Activated CD4-positive, CD25-positive, alpha-beta regulatory T cell (primary cell): ENCODE data around the gene NRSN2.

Experiments
- DNase-seq, 4 experiments: peaks; one replicate each; lab custom pipeline; 2025; lab: John Stamatoyannopoulos, UW

NRSN2 gene

DNA sequence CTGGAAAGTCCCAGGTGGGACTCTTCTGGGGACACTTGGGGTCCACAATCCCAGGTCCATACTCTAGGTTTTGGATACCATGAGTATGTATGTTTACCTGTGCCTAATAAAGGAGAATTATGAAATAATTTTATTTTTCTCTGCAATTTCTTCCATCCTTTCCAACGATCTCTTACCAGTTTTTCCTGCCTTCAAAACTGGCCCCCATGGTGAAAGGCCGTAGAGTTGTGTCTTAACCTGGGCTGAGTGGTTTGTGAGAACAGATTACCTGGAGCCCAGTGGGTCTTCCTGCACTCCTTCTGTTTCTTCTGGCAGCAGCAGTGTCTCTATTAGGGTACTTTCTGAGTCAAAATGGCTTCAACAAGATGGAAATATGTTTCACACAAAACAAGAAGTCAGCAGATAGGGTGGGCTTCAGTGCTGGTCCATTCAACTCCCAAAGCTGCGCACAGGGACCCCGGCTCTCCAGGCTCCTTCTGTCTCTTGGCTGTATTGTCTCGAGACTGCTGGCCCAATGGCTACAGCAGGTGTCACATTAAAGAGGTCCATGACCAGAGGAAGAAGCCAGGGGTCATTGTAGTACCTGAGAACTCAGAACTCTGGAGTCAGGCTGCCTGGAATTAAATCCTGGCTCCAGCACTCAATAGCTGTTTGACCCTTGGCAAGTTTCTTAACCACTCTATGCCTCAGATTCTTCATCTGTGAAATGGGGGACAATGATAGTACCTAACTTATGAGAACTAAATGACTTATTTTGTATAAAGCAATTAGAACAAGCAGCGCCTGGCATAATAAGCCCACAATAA, 50.7 kb downstream of the NRSN2 start:
- no peak for DNase-seq

DNA sequence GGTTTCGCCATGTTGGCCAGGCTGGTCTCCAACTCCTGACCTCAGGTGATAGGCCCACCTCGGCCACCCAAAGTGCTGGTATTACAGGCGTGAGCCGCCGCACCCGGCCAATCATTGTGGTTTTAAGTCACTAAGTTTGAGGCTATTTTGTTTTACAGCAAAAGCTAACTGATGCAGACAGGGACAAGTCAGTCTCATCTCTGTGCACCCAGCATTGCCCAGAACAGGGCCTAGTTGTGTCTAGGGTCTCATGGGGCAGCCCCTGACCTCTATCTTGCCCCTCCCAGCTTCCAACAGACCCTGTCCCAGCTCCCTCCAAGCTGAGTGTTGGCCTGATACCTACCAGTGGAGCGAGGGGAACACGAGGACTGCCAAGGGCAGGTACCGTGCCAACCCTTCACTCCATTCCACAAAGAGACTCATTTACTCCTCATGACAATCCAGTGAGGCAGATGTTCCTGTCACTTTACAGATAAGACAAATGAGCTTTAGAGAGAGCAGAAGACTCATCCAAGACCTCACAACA, 52.3 kb downstream of the NRSN2 start:
- no peak for DNase-seq

DNA sequence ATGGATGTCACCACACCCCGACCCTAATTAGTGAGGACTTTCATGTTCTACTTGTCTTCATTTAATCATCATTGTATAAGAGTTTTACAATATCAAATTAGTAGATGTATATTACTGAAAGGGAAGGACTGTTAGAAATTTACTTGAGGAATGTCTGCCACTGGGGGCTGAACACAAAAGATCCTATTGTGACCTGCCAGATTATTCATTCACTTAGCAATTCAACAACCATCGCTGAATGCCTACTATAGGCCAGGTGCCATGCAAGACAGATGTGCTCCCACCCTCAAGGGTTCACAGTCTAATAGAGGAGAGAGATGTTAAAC, 53.2 kb downstream of the NRSN2 start:
- no peak for DNase-seq

DNA sequence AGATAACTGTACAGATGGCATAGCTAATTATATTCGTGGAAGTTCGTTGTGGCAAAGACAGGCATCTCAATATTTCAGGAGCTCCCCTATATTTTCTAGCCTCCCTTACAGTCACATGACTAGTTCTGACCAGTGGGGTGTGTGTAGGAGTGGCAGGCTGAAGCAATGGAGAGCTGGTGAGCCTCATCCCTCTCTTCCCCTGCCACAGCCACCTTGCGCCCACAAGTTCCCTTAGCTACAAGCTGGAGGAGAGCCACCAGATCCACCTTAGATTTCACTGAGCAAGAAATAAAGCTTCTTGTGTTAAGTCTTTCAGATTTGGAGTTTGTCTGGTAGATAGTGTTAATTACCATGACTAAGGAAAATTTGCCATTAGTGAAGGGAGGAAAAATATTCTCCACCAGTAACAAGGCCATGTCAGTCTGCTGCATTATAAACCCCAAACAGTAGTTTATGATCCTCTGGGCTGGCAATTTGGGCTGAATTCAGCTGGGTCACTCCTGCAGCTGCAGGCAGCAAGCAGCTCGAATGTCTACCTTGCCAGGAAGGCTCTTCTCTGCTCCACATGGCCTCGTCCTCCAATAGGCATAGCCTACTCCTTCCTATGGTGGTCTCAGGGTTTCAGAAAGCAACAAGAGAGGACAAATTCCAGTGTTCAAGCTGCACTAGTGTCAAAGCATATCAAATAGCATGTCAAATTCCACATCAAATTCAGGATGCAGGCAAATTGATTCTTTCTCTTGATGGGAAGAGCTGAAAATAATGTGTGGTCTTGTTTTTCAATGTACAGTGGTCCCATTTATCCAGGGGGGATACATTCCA, 53.8 kb downstream of the NRSN2 start:
- no peak for DNase-seq

DNA sequence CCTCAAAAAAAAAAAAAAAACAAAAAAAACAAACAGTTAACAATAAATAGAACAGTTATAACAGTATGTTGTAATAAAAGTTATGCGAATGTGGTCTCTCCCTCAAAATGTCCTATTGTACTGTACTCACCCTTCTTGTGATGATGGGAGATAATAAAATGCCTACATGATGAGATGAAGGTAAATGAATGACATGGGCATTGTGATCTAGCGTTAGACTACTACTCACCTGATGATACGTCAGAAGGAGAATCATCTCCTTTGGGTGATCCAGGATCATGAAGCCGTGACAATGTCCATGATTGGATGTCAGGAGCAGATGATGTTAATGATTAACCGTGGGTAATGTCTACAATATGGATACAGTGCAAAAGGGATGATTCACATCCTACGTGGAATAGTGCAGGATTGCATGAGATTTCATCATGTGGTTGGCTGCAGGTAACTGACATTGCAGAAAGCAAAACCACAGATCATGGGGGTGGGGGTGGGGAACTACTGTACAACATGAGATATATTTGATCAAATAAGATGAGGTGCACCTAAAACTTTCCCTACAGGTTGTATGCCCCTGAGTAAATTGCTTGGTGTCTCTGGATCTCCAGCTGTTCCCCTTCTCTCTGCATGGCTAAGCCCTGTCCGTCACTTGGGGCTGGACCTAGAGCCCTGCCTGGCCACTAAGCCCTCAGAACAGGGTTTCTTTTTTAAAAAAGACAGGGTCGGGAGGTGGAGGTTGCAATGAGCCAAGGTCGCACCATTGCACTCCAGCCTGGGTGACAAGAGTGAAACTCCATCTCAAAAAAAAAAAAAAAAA, 55.0 kb downstream of the NRSN2 start:
- no peak for DNase-seq

DNA sequence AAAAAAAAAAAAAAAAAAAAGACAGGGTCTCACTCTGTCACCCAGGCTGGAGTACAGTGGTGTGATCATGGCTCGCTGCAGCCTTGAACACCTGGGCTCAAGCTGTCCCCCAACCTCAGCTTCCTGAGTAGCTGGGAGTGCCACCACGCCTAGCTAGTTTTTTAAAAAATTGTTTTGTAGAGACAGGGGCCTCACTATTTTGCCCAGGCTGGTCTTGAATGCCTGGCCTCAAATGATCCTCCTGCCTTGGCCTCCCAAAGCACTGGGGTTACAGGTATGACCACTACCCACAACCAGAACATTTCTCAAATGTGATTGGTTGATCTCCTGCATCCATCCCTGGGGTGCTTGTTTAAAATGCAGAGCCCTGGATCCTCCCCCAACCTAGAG, 55.6 kb downstream of the NRSN2 start:
- no peak for DNase-seq

DNA sequence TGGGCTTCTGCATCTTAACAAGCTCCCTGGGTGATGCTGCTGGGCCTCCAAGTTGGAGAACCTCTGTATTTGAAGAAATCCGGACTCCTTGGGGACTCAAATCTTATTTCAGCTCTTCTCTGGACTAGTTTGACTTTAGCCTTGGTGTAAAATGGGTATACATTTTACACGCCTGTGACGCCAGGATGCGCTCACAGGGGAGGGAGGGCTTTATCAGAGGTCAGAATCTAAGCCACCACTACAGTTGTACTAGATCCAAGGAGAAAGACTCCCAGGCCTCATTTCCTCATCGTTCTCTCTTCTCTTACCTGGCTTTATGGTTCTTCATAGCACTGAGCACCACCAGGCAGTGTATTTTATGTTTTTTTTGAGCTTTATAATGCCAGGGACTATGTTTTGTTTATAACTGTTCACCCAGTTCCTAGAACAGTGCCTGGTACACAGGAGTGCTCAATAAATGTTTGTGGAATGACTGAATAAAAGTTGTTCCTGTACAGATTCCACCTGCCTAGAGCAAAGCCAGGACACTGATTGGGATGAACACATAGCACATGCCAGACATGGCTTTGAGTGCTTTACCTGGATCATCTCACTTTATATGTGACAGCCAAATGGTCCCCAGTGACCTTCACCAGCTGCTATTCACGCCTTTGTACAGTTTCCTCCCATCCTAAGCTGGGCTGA, 56.1 kb downstream of the NRSN2 start:
- DNase-seq, result no peak

DNA sequence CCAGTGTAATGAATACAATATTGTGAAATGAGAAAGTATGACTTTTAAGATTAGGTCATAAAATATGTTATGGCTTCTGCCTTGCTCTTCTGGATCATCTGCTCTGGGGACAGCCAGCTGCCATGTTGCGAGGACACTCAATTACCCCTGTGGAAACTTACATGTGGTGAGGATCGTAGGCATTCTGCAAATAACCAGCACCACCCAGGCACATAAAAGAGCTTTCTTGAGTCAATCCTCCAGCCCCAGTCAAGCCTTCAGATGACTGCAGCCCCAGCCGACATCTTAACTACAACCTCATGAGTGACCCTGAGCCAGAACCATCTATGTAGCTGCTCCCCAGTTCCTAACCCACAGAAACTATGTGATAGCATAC, 56.7 kb downstream of the NRSN2 start:
- DNase-seq, result no peak

DNA sequence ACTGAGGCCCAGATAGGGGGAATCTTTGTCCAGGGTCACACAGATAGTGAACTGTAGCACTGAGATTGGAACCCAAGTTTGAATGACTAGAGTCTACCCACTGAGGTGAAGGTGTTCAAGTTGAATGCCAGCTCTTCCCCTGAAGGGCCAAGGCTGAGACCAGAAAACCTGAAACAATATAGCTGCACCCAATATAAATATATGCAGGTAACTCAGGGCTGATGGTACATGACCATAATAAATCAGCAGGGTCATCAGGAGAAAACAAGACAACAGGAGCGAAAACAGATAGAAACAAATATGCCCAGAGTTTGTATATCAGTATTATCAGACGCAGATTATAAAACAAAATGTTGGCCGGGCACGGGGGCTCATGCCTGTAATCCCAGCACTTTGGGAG, 57.2 kb downstream of the NRSN2 start:
- DNase-seq, result no peak
